Activated T-cell treated with anti-CD3 and anti-CD28 coated beads, Interleukin-2, amount 50 U/mL, for 4 hours (primary cell): ENCODE data around the gene LHFPL3. TPM values are rescaled to one million over a fixed set of nuclear protein-coding genes. Genes with fewer than 3 reads are reported as not detected.

Source experiments
- ATAC-seq, 2 donors: fragments of 200-7000 bp; cut with Tn5 transposase; one replicate each; pipeline ENCODE4 v1.10.0; 2021
- DNase-seq: peaks from one replicate; pipeline ENCODE4 v3.0.0-alpha.2; 2020
- H3K27me3 Mint-ChIP-seq: one replicate; pipeline ENCODE4 v1.8.0; 2021; ENCODE audit warnings: low read depth, mixed read lengths
- H3K36me3 Mint-ChIP-seq: one replicate; pipeline ENCODE4 v1.8.0; 2022; ENCODE audit warnings: mixed read lengths; ENCODE audit not compliant: insufficient read depth
- H3K4me1 Mint-ChIP-seq: one replicate; pipeline ENCODE4 v1.8.0; 2021; ENCODE audit warnings: low read depth, mixed read lengths
- H3K4me3 Mint-ChIP-seq: one replicate; pipeline ENCODE4 v1.8.0; 2021; ENCODE audit warnings: mild to moderate bottlenecking, moderate library complexity, mixed read lengths
- H3K9me3 Mint-ChIP-seq: one replicate; pipeline ENCODE4 v1.8.0; 2021; ENCODE audit warnings: mixed read lengths
- total RNA-seq, 3 donors: library from RNA; stranded (reverse); gene quantifications; one replicate each; pipeline ENCODE4 v1.2.1, GENCODE V29; 2021

LHFPL3 gene
- total RNA-seq, 3 donors from 2014 or later = not detected

DNA sequence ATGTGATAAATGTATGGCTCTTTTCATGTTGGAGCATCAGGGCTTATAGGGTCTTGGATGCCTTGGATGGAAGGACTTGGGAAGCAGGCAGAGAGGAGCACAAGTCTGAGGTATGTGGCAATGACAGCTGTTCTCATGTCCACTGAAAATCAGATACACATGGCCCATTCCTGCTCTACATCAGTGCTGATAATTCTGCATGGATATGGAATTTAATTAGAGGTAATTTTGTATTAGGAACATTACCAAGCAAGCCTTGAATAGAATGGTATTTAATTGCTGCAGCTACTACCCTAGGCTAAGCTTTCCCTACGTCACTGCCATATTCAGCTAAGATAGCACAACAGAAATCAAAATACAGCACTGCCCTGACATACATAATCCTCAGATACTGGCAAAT lies 299.6 kb downstream of the LHFPL3 start:
- Mint-ChIP-seq H3K4me3 (no peak overlapping the region), H3K9me3 (no peaks in the 10 kb centered on the region), H3K36me3 (no peaks in the 10 kb centered on the region), H3K27me3 (peaks cover 3% of the 10 kb centered on the region), H3K4me1 (no peaks in the 10 kb centered on the region)
- ATAC-seq (no peak), DNase-seq (no peak)

DNA sequence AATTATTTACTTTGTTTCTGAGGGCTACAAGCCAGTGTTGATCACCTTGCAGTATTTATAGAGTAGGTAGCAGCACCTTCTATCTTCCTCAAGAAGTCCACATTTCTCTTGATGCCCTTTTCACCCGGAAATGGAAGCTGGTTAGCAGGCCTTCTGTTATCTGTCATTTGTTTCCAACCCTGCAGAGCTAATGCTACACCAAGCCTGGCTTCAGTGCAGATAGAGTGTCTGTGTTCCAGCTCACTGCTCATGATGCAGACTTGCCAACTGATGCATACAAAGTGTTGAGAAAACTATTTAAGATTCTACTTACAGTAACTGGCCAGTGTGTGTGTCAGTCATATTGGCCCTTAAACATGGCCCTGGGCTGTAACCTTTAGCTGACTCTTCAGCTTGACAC lies 301.0 kb downstream of the LHFPL3 start:
- no peak for ATAC-seq
- H3K36me3 Mint-ChIP-seq = no peaks in the 10 kb centered on the region
- H3K4me1 Mint-ChIP-seq = no peaks in the 10 kb centered on the region
- H3K4me3 Mint-ChIP-seq = no peak overlapping the region
- no peak for DNase-seq
- H3K9me3 Mint-ChIP-seq = no peaks in the 10 kb centered on the region
- peaks cover 1% of the 10 kb centered on the region for H3K27me3 Mint-ChIP-seq

DNA sequence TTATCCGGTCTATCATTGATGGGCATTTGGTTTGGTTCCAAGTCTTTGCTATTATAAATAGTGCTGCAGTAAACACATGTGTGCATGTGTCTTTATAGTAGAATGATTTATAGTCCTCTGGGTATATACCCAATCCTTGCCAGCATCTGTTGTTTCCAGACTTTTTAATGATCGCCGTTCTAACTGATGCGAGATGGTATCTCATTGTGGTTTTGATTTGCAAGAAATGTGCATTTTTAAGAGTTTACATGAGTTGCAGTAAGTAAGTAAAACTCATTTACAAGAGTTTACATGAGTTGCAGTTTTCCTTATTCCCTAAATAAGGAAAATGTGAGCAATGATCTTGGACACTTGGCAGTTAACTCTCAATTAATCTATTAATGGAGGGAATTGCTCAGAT lies 312.1 kb downstream of the LHFPL3 start:
- H3K4me3 Mint-ChIP-seq = no peak overlapping the region
- no peaks in the 10 kb centered on the region for H3K4me1 Mint-ChIP-seq
- H3K9me3 Mint-ChIP-seq = no peaks in the 10 kb centered on the region
- peaks cover 6% of the 10 kb centered on the region for H3K27me3 Mint-ChIP-seq
- ATAC-seq = no peak
- no peak for DNase-seq
- no peaks in the 10 kb centered on the region for H3K36me3 Mint-ChIP-seq

DNA sequence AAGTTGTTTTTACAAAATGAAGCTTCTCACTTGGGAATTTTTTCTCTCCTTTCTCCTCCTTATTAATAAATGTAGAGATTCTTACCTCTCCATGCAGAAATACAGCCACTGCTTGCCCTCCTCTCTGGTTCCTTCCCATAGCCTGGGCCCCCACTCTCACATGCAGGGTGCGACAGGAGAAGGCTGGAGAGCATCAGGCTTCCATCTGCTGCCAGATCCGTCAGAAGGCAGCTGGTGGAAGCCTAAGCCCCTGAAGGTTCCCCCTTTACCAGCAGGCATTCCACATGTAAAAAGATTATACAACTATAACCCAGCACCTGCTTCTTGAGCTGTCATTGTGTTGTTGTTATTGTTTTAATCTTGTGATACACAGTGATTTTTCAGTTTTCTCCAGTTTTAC lies 314.2 kb downstream of the LHFPL3 start:
- Mint-ChIP-seq H3K4me1 (no peaks in the 10 kb centered on the region), H3K27me3 (peaks cover 6% of the 10 kb centered on the region), H3K4me3 (no peak overlapping the region), H3K9me3 (no peaks in the 10 kb centered on the region), H3K36me3 (no peaks in the 10 kb centered on the region)
- no peak for ATAC-seq
- no peak for DNase-seq

DNA sequence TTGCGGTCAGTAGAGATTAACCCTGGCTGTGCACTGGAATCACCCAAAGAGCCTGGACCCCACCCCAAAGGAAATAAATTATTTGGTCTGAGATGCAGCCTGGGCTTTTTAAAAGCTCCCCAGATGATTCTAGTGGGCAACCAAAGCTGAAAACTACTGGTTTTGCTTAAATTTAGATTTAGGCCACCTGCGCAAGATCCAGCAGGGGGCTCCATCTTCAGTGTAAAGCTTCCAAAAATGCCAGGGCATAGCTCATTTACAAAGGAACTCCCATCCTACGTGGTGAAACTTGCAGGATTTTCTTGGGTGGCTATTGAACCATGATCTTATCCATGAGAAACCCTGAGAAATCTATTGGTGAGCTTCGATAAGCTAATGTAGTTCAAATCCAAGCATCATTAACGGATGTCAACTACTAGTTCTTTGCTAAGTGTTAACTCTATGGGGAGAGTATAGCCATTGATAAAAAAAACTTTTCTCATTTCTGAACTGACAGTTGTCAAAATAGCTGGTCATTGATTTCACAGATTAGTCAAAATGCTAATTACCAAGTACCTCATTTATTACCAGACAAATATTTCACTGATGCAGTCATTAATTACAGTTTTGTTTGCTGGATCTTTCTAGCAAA lies 315.3 kb downstream of the LHFPL3 start:
- ATAC-seq = no peak
- Mint-ChIP-seq H3K27me3 (peaks cover 9% of the 10 kb centered on the region), H3K4me3 (no peak overlapping the region), H3K36me3 (no peaks in the 10 kb centered on the region), H3K4me1 (no peaks in the 10 kb centered on the region), H3K9me3 (no peaks in the 10 kb centered on the region)
- no peak for DNase-seq

DNA sequence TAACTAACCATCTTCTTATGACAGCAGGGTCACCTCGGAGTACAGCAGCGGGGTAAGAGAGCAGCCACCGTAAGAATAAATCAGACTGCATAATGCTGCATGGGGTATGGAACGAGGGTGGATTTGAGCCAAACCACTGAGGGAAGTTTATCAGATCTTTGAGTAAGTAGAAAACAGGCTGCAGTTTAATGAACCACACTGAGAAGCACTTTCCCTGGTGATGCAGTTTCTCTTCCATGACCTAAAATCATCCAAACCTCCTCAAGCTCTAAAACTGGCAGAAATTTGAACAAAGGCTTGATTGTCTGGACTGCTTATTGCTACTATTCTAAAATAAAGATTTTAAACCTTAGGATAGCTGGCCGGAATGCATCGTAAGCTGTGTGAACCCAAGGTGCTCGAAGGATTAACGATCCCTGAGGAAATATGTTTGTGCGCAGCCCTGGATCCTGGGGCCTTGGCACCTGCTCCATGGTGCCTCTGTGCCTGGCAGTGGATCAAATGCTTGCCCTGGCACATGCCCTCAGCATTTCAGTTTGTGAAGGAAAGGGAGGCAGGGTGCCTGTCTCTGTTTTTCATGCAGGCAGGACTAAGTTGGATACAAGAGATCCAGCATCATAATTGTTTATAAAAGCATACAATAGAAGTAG lies 322.7 kb downstream of the LHFPL3 start:
- peaks cover 12% of the 10 kb centered on the region for H3K27me3 Mint-ChIP-seq
- ATAC-seq (no peak), DNase-seq (no peak)
- no peak overlapping the region for H3K4me3 Mint-ChIP-seq
- no peaks in the 10 kb centered on the region for H3K9me3 Mint-ChIP-seq
- H3K36me3 Mint-ChIP-seq = no peaks in the 10 kb centered on the region
- H3K4me1 Mint-ChIP-seq = no peaks in the 10 kb centered on the region

DNA sequence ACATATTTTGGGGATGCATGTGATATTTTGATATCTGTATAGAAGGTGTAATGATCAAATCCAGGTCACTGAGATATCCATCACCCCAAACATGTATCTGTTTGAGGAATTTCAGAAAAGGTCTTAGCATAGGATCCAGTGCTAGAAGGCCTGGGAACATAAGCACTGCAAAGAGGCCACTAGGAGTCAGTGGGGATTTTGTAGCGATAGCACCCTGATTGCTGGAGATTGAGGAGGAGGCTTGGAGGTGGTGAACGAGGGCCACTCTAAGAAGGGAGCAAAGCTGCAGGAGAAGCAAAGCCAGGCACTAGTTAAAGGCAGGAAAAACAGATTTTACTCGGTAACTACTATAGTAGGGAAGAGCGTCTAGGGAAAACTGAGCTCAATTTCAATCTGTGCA lies 324.0 kb downstream of the LHFPL3 start:
- H3K9me3 Mint-ChIP-seq = no peaks in the 10 kb centered on the region
- no peak for ATAC-seq

DNA sequence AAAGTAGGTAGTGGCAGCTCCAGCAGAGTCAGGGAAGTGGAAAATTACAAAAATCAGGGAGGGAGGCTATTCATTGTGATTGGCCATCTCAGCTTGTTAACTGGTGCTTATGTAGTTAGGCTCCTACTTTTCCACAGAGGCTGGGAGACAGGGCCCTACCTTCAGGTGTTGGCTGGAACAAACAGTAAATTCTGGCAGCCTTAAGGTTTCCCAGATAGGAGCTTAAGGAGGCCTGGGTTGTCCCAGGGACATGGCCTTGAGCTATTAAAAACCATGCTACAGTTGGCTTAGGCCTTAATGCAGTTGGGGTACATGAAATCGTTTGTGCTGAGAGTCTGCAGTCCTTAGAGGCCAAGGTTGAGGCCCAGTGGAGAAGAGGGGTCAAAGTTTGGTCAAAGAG lies 324.5 kb downstream of the LHFPL3 start:
- Mint-ChIP-seq H3K27me3 (peaks cover 12% of the 10 kb centered on the region), H3K9me3 (no peaks in the 10 kb centered on the region), H3K36me3 (no peaks in the 10 kb centered on the region), H3K4me1 (no peaks in the 10 kb centered on the region), H3K4me3 (no peak overlapping the region)
- ATAC-seq (no peak), DNase-seq (no peak)

More for the DNA sequence above, 324.0 kb downstream of the LHFPL3 start:
- Mint-ChIP-seq H3K4me3 (no peak overlapping the region), H3K4me1 (no peaks in the 10 kb centered on the region), H3K36me3 (no peaks in the 10 kb centered on the region), H3K27me3 (peaks cover 12% of the 10 kb centered on the region)
- DNase-seq = no peak

DNA sequence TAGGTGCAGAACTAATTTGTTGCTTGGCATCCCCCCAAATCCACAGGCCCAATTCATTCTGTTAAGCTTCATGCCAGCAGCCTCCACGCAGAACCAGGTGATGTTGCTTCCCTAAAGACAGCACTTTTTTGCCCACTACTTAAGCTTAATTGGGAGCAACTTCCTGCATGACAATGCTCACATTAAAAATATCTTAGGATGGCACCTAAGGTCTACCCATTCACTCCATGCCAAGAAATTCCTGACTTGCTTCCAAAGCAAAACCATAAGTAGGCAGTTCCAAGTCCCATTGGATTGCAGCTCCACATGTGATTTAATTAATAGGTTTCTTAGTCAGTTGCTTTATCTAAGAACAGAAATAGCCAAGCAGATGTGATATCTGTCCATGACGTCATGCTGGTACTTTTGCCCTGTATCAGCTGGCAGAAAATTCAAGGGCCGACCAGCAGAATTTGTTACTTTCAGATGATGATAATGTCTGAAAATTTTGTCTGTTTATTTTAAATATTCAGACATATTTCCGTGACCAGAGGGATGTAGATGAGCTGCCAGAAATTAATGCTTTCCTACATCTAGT lies 325.5 kb downstream of the LHFPL3 start:
- Mint-ChIP-seq H3K4me1 (no peaks in the 10 kb centered on the region), H3K27me3 (peaks cover 8% of the 10 kb centered on the region), H3K4me3 (no peak overlapping the region), H3K9me3 (no peaks in the 10 kb centered on the region), H3K36me3 (no peaks in the 10 kb centered on the region)
- DNase-seq (no peak), ATAC-seq (no peak)

DNA sequence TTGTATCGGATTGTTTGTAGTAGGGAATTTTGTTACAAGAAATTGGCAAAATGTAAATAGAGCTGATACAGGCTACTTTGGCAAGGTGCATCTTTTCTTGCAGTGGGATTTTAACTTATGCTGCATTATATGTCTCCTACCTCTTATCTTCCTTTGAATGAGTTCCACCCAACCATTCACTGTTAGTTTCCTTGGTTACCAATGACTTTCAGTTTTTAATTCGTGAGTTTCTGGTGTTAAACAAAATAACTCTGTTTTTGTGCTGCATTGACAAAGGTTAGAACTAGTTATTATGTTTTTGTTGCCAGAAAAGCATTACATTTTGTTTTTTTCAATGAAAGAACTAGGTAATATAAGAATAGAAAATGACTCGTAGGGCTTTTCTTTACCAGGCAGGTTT lies 327.2 kb downstream of the LHFPL3 start:
- Mint-ChIP-seq H3K9me3 (no peaks in the 10 kb centered on the region), H3K27me3 (no peaks in the 10 kb centered on the region), H3K4me1 (no peaks in the 10 kb centered on the region)

DNA sequence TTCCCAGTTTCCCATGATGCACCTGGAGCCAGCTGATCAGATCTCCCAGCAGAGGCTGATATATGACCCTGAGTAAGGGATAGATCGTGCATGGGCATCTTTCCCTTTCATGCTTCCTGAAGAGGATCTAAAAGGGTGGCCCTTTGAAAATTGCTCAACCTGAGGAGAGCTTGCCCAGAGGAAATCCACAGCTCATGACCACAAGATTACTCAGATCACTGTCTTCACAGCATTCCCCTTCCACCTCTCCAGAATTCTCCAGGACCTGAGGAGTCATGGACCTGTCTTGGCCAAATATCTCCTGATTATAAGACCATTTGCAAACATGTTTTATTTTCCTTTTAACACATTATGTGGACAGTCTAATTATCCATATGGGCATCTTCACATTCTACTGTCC lies 328.1 kb downstream of the LHFPL3 start:
- Mint-ChIP-seq H3K4me1 (no peaks in the 10 kb centered on the region), H3K36me3 (no peaks in the 10 kb centered on the region), H3K4me3 (no peak overlapping the region), H3K27me3 (no peaks in the 10 kb centered on the region), H3K9me3 (no peaks in the 10 kb centered on the region)
- DNase-seq = no peak
- ATAC-seq = no peak

More for the DNA sequence above, 327.2 kb downstream of the LHFPL3 start:
- no peak overlapping the region for H3K4me3 Mint-ChIP-seq
- H3K36me3 Mint-ChIP-seq = no peaks in the 10 kb centered on the region
- no peak for DNase-seq
- no peak for ATAC-seq

DNA sequence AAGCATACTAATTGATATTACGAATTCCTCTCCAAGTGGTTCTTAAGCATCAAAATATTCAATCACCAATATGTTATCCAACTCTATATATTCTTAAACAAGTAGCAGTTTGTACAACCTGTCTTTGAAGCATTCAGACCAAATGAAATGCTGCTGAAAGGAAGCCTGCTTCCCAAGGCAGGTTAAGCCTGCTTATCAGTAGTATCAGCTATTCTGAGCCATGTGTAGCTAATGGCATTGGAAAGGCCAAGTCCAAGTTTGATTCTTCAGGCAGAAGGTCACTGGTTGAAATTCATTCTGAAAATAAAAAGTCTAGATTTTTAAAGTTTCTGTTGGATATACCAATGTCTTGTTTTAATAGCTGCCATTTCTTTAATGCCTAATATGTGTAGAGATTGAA lies 328.7 kb downstream of the LHFPL3 start:
- DNase-seq (no peak), ATAC-seq (no peak)
- Mint-ChIP-seq H3K4me1 (no peaks in the 10 kb centered on the region), H3K36me3 (no peaks in the 10 kb centered on the region), H3K4me3 (no peak overlapping the region), H3K27me3 (no peaks in the 10 kb centered on the region), H3K9me3 (no peaks in the 10 kb centered on the region)

DNA sequence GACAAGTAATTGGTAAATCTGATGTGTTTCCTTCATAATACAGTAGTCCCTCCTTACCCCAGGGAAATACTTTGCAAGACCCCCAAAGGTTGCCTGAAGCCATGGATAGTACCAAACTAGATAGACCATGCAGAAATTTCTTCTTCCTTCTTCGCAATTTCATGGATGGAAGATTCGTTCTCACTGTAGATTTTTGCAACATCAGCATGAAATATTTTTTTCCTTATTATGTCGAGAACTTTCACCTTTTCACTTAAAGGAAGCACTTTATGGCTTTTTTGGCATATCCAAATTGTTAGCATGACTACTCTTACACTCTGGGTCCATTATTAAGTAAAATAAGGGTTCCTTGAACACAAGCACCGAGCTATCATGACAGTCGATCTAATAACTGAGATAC lies 333.2 kb downstream of the LHFPL3 start:
- Mint-ChIP-seq H3K4me1 (no peaks in the 10 kb centered on the region), H3K4me3 (no peak overlapping the region), H3K9me3 (no peaks in the 10 kb centered on the region), H3K27me3 (no peaks in the 10 kb centered on the region), H3K36me3 (no peaks in the 10 kb centered on the region)
- DNase-seq (no peak), ATAC-seq (no peak)

DNA sequence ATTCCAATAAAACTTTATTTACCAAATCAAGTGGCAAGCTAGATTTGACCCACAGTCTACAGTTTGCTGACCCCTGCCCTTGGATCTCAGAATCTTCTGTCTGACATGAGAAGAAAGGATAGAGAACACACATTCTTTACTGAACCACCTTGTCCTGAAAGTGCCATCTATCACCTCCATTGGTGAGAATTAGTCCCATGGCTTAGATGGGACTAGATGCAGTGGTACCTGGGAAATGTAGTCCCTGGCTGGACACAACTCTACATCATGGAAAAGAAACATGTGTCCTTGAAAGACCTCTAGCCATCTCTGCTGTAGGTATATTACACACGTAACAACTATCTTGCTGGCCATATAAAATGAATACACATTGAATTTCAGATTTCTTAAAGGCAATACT lies 336.2 kb downstream of the LHFPL3 start:
- H3K9me3 Mint-ChIP-seq = no peaks in the 10 kb centered on the region
- H3K27me3 Mint-ChIP-seq = peaks cover 5% of the 10 kb centered on the region
- H3K36me3 Mint-ChIP-seq = no peaks in the 10 kb centered on the region
- H3K4me1 Mint-ChIP-seq = no peaks in the 10 kb centered on the region
- no peak overlapping the region for H3K4me3 Mint-ChIP-seq
- ATAC-seq = no peak
- DNase-seq = no peak

DNA sequence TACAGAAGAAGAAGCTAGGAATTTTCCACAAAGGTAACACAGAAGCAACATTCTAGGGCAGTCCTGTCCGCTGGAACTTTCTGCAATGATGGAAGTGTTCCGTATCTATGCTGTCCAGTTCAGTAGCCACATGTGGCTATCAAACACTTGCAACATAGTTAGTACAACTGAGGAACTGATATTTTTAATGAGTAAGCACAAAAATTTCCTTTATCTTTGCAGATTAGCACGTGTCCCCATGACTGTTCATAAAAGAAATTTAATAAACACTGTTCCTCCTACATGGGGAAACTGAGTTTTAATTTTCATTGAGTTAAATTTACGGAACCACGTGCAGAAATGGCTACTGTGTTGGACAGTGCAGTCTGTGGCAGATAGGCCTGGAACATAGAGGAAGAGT lies 349.2 kb downstream of the LHFPL3 start:
- H3K36me3 Mint-ChIP-seq = no peaks in the 10 kb centered on the region

More for the DNA sequence above, 349.2 kb downstream of the LHFPL3 start:
- Mint-ChIP-seq H3K4me1 (no peaks in the 10 kb centered on the region), H3K27me3 (peaks cover 9% of the 10 kb centered on the region), H3K4me3 (no peak overlapping the region), H3K9me3 (no peaks in the 10 kb centered on the region)
- no peak for ATAC-seq
- no peak for DNase-seq
